ENCODE measurements around the gene RASGEF1B.

Gene RASGEF1B

DNA sequence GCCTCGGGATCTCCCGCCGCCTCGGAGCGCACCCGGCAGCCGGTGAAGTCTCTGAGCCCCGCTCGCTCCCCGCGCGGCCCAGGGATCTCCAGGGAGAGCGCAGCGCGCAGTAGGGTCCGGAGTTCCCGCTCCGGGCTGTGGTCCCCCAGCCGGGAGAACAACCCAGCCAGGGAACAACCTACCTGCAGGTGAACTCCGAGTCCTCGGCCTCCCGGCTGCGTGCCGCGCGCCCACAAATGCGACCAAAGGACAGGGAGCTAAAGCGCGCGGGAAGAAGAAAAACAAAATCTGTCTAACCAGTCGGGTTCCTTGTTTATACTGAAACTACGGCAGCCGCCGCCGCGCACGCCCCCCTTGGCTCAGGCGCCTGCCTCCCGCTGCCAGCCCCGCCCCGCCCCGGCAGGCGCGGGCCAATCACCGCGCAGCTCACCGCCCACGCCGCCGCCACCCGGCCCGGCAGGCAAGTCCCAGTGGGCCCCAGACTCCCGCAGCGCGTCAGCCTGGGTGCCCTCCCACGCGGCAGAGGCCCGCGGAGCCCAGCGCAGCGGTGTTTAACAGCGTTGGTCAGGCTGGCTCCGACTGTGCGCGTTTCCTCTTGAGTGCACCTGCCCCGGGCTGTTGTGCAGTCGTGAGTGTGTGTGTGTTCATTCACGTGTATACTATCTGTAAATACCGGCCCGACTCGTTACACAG is at the start of gene RASGEF1B:
TSS of gene RASGEF1B (minus strand) at position 320 of the 693 bp plus-strand sequence. CDS start 12,399 bp downstream, outside the sequence.
- peak; percentile 32 for FAIRE-seq

DNA sequence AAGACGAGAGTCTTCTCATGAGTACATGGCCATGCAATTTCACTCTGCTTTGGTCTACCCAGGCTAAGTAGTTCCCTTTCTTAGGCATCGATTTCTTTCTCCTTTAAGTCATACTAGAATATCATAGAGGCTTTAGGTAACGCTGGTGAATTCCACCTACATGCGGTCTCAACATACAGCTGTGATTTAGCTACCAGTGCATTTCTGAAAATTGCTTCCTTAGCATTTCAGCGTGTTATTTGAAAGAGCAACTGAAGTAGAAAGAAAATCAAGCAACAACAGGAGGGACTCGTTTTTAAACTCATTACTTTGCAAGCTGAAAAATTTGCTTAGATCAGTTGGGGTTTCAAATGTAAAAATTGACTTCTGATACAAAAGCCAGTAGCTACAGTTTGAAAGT is 48.1 kb upstream of the RASGEF1B start:
- no peak for FAIRE-seq
- DNase-seq (ENCODE audit: low spot score), result no peak

More for the DNA sequence above, at the start of gene RASGEF1B:
- peak; percentile 91 for DNase-seq (ENCODE audit: low spot score)

DNA sequence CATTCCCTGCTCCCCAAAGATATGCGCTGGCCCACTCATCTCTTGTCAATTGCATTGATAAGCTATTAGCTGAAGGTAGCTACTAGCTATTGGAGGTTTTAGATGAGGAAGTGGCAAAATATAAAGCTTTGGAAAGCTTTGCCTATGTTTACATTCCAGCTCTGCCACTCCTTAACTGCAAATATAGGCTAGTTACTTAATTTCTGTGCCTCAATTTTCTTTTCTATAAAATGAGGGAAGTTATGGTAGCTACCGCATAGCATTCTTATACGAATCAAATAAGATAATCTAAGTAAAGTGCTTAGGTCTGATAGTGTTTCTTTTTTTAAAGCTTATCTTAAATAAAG is 47.7 kb upstream of the RASGEF1B start:
- DNase-seq (ENCODE audit: low spot score), result no peak
- FAIRE-seq, result no peak

DNA sequence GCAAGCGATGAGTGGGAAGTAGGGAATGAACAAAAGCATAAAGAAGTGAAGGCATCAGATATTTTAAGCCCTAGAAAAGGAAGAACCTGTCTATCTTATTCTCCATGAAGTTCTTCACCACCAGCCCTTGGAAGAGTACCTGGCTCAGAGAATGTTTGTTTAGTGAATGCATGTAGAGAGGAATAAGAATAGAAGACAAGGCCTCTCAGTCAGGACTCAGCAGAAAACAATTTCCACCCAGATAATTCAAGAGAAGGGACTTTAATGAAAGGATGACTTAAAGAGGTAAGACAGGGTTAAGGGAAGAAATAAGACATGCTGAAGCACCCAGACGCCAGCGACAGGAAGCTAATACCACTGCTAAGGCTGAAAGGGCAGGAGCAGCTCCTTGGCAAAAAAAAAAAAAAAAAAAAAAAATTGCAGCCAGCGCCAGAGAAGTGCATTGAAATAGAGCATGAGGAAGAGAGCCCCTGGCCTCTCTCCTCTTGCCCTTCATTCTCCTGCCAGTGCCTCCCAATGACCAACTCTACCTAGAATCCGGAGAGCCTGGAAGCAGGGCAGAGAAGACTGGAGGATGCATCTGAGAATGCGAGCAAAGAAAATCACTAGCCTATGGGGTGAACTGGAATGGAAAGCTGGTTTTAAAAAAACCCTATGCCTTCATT is 47.2 kb upstream of the RASGEF1B start:
- no peak for FAIRE-seq
- DNase-seq (ENCODE audit: low spot score), result no peak

DNA sequence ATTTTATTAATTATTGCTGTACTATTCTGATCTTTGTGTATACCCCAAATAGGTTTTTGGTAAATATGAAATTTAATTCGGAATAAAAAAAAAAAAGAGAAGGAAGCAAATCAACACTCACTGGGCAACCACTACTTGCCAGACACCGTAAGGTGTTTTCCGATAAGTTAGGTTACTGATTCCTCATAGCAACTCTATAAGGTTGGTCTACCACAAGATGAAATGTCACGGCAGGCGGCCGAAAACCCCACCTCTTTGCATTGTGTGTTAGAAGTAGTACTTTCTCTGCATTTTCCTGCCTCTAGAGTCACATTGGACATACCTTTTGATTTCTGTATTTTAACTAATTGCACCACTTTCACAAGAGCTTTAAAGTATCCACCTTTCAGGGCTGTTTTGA is 44.5 kb upstream of the RASGEF1B start:
- DNase-seq (ENCODE audit: low spot score) (no peak), FAIRE-seq (no peak)

DNA sequence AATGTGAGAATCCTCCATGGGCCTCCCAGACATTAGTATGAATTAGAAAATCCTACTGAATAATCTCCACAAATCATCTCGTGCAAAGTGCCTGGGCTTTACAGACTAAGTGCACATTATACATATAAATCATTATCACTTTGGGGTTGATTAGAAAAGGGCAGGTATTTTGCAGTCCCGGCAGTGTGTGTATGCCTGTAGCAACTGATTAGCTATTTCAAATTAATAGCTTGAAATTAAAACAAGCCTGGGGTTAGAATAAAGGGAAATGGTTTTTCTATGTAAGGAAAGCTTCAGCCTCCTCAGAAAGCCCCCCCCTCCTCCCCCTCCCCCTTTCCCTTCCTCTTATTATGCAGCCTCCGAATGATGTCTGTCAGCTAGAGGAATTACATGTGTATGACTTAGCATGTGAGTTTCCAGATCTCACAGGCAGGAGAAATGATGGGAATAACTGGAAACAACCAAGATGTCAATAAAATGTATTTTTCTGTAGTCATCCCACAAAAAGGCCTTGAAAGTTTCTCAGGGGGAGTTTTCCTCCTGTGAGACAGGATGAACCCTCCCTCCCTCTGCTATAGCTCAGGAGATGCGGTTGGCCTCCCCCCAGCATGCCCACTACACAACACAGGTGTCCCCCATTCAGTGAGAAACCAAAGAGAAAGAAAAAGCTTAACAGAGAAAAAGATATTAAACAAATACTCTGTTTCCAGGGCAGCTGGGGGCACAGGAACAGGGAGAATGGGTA is 41.2 kb upstream of the RASGEF1B start:
- DNase-seq (ENCODE audit: low spot score) (no peak), FAIRE-seq (no peak)

DNA sequence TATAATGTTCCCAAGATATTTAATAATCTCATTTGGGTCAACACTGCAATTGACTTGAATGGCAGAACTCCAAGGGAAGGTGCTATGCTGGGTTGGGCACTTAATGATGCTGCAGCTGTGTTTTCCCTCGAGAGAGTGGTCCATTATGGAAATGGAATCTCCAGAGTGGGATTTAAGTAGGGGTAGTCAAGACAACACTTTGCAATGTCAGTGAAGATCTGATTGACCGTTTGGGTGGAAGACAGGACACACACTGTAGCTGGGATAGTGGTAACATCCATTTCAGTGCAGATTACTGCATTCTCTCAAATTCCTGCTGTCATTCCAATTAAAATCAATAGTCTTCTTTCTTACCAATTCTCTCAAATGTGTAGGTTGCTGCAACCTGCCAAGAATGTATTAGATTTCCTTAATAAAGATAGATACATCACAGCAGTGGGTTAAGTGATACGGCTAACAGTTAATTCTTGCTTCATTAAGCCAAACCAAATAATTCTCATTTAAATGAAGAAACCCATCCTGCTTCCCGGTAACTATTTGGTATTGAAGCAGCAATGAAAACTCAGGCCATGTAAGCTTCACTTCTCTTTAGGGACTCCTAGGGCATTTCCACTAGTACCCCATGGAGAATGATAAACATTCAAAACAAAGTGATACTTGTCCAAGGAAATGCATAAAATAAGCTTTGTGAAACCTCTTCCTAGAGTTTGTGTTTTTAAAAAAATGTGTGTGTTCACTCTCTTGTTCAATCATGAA is 40.5 kb upstream of the RASGEF1B start:
- FAIRE-seq (no peak), DNase-seq (ENCODE audit: low spot score) (no peak)

DNA sequence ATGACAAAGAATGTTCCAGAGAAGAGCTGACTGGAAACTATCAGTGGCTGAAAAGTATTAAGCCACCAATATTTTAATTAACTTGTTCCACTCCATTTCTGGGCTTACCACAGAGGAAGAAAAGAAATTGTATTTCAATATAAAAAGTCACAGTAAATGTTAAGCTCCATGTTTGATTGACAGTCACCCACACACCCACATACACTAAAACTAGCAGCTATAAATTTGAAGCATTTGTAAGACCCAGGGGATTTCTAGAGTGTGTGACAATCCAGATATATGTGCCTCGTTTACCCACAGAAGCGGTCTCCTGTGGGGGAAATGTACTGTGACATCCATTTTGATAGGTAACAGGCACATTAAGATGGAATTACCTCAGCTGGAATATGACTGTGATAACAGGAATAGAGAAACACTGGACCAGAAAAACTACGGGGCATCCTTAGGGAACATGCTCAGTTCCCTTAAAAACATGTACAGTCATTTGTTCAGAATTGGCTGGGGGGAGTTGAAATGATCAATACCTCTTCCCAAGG is 39.0 kb upstream of the RASGEF1B start:
- FAIRE-seq, result no peak

DNA sequence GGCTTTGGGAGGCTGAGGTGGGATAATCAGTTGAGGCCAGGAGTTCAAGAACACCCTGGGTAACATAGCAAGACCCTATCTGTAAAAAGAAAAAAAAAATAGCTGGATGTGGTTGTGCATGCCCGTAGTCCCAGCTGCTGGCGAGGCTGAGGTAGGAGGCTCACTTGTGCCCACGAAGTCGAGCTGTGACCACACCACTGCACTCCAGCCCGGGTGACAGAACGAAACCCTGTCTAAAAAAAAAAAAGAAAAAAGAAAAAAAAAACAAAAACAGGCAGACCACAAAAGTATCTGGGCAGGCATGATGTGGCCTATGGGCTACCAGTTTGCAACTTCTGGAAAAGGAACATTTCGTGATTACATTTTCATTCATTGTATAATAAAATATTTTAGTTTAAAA is 38.1 kb upstream of the RASGEF1B start:
- DNase-seq (ENCODE audit: low spot score), result no peak
- no peak for FAIRE-seq

More for the DNA sequence above, 39.0 kb upstream of the RASGEF1B start:
- DNase-seq (ENCODE audit: low spot score), result no peak

DNA sequence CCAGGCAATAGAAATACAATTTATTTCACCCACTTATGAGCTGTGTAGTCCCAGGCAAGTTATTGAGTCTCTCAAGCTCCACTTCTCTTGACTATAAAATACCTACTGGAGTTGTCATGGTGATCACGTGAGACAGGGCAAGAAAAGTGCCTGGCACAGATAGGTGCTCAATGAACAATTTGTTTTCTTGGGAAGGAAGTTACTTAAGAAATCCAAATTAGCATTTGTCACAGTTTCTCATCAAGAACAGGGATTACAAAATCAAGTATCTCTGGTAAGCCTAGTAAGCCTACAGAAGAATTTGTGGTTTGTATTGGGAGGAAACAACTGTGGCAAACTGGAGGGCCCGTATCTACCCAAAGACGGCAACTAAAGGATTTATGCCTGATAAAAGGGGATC is 37.5 kb upstream of the RASGEF1B start:
- FAIRE-seq, result no peak
- no peak for DNase-seq (ENCODE audit: low spot score)

DNA sequence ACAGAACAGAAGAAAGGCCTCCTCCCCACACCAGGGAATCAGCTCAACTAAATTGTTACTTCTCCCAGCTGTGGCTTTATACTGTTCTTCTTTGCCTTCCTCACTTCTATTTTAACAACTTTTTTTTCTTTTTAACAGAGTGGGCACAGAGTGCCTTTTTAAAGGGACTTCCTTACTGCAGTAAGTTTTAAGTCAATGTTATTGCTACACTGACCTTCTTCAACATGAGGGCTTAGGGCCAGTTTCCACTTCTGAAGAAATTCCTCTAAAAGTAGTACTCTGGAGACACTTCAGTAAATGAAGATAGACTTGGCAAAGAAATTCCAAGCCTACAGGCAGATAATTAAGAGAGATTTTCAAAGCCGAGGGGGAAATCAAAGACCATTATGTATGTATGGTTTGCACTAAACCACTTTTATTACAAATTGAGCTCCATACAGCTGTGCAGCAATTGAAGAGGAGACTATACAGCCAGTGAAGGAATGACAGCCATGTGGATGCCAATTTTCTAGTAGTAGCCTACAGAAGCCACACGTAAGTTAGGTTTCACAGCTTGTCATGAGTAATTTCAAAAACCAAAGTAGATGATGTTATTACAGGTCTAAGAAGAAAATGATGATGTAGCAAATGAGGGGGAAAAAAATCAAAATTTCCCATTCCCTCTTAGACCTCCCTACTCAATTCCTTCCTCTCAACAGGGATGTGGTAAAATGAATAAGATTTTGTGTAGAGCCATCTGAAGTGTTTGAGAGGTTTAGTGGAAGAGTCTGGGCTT is 36.9 kb upstream of the RASGEF1B start:
- FAIRE-seq, result no peak

DNA sequence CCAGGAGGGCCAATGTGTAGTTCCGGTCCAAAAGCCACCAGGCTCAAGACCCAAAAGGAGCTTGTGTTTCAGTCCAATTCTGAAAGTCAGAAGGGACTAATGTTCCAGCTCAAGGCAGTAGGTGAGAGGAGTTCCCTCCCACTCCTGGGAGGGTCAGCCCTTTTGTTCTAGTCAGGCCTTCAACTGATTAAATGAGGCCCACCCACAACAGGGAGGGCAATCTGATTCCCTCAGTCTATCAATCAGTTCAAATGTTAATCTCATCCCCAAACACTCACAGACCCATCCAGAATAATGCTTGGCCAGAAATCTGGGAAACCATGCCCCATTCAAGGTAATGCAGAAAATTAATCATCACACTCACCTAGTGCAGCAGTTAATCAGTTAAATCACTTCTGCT is 35.8 kb upstream of the RASGEF1B start:
- DNase-seq (ENCODE audit: low spot score), result no peak
- no peak for FAIRE-seq

More for the DNA sequence above, 36.9 kb upstream of the RASGEF1B start:
- no peak for DNase-seq (ENCODE audit: low spot score)

DNA sequence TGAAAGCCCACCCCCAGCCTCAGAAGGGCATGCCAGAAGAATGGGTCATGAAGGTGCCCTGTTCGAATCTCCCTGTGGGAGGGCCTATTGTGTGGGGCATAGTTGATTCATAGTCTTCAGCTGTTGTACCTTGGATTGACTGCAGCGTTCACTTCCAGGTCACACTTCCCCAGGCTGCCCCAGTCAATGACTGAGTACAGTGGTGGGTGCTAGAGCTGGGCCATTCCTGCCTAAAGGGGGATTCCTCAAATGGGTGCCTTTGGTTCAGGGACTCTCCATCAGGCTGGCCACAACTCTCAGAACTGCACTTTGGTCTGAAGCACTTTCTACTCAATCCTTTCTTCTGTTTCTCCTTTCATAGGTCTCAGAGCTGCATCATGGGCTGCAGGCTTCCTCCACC is 35.0 kb upstream of the RASGEF1B start:
- DNase-seq (ENCODE audit: low spot score), result no peak
- no peak for FAIRE-seq

DNA sequence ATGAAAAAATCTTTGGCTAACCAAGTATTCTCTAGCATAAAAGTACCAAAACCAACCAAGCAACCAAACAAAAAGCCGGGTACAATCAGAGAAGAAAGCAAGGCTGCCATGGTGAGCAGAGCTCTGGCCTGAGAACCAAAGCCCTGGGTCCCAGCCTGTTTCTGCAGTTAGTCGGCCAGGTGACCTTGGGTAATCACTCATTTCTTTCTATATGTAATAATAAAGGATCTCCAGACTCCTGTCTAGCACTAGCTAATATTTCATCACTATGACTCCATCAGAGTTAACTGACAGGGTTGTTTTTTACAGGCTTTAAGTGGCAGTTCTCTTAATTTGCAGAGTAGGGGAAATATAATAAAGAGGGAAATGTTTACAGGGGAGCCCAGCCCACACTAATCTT is 34.0 kb upstream of the RASGEF1B start:
- FAIRE-seq (no peak), DNase-seq (ENCODE audit: low spot score) (no peak)

DNA sequence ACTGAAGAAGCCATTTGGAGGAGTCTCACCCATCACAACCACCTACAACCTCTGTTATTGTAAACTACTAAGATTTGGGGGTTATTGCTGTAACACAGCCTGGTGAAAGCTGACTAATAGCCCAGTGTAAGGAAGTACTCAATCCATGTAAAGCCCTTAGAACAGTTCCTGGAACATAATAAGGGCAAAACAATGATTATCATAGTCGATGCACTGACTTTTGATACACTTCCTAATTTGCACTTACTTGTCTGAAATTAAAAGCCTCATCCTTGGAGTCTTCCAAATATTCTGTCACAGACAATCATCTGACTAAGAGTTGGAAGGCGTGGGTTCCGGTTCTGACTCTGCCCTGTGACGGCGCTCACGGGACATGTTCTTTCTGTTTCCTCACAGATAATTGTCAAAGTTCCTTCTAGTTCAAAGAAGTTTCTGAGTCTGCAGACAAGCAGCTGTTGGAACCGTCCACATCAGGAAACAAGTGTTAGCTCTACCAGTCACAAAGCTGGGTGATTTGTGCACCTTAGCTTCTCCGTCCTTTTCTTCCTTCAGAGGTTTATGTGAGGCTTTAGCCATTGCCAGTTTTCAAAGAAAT is 33.4 kb upstream of the RASGEF1B start:
- no peak for DNase-seq (ENCODE audit: low spot score)
- no peak for FAIRE-seq

DNA sequence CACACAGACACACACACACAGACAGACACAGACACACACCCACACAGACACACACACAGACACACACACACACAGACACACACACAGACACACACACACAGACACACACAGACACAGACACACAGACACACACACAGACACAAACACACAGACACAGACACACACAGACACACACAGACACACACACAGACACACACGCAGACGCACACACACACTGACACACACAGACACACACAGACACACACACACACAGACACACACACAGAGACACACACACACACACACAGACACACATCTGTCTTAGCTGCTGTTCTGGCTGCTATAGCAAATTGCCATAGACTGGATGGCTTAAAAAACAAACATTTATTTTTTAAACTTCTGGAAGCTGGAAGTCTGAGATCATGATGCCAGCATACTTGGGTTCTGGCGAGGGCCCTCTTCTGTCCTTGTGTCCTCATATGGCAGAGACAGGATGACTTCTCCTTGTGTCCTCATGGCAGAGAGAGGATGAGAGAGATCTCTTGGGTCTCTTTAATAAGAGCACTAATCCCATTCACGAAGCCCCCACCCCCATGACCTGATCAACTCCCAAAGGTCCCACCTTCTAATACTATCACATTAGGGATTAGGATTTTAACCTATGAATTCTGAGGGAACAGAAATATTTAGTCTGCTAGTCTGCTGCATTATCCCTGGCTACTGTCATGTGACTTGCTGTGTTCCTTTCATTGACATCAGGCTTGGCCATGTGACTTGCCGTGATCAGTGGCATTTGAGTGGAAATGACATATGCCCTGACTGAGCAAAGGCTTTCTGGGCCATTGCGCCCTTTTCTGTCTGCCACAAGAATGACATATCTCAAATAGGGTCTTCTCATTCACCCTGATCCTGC is 32.7 kb upstream of the RASGEF1B start:
- FAIRE-seq (peak; percentile 100), DNase-seq (ENCODE audit: low spot score) (no peak)

DNA sequence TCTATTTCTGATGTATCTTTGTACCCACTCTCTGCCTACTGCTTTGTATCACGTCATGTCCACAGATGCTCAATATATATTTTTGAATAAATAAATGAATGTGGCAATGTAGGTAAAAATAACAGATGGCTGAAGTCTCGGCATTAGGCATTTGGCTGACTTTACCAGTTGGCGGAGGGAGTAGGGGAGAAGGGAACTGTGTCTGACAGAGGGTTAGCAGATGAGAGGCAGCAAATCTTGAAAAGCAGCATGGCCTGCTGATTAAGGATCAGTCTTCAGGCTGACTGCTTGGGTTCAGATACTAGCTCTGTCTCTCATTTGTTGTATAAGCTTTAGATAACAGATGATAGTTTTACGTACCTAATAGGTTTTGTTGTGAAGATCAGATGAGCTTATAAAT is 31.9 kb upstream of the RASGEF1B start:
- no peak for DNase-seq (ENCODE audit: low spot score)
- no peak for FAIRE-seq

DNA sequence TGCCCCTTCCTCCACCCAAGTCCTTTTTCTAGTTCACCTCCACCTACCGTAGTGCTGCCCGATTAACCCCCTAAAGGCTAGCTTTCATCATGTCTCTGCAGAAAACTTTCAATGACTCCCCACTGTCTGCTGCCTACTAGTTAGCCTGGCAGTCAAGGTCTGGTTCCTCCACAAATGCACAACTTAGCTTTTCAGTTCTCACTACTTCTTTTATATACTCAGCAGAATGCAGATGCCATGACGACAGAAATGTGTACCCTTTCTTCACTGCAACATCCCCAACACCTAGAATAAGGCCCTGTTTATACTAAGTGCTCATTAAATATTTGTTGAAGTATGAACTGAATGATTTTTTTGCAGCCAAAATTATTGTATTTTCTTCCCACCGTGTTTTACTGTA is 30.9 kb upstream of the RASGEF1B start:
- no peak for FAIRE-seq
- DNase-seq (ENCODE audit: low spot score), result no peak

DNA sequence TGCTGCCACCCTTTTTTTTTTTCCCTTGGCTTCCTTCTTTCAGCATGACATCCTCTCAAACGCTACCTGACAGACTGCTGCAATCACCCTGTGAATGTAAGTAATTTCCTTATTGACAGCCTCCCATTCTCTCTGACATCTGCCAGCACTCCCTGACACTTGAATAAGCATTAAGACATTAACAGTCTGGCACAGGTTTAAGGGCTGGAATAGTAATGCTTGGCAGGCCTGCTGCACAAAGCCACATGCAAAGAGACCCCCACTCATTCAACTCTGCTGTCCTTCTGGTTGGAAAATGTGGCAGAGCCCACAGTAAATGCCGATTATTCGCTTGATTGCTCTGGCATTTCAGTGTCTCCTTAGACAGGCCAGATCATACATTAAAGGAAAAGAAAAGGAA is 28.1 kb upstream of the RASGEF1B start:
- FAIRE-seq, result no peak
- no peak for DNase-seq (ENCODE audit: low spot score)

All from urothelium cell line (cell line).